ENCODE results near the gene HTR3E.

GRCh38 chr3:184078851-184079250 lies 18.0 kb upstream of the HTR3E start:
- TF ChIP-seq CTCF (IDR thresholded peaks at IDR 0.05) (no peak), POLR2A (IDR thresholded peaks at IDR 0.05) (no peak)

All from Peyer's patch (tissue), 4 donors.